ENCODE measurements around the gene SPSB1.

Gene SPSB1

DNA sequence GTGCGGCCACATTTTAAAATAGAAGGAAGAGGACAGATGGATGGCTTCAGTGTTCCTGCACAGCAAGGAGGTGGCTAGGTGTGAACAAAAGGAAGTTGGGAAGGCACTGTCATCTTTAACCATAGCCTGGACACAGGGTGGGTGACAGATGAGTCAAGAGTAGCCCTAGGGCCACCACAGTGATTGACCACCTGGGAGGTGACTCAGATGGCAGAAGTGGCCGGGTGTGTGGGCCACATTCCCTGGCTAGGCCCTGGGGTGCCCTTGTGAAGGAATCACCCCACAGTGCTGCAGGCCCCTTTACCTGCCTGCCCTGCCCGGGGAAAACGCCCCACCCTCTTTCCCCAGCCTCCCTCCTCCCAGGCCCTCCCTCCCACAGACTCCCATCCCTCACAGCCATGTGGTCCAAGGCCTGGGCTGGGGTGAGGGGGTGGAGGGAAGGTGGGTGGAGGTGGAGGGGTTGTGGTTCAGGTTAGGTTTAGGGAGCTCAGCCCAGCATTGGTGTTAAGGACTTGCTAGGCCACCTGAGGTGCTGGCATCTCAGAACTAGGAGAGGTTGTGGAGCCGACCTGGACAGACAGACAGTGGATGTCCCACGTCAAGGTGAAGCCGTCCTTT, 59.1 kb downstream of the SPSB1 start:
- H3K9me3 ChIP-seq (replicated peaks; ENCODE audit: insufficient read depth, low read length) = no peaks in the 10 kb centered on the region
- no peaks in the 10 kb centered on the region for H3K36me3 ChIP-seq (replicated peaks; ENCODE audit: insufficient read depth, low read length)
- H3K4me1 ChIP-seq (ENCODE audit: low read length) = no peaks in the 10 kb centered on the region
- TF ChIP-seq EZH2phosphoT487 (IDR thresholded peaks at IDR 0.05; ENCODE audit: low read length) (no peak), EZH2 (optimal IDR thresholded peaks at IDR 0.05; ENCODE audit: low read depth, low read length) (no peak)
- TF ChIP-seq, protein P1, sequence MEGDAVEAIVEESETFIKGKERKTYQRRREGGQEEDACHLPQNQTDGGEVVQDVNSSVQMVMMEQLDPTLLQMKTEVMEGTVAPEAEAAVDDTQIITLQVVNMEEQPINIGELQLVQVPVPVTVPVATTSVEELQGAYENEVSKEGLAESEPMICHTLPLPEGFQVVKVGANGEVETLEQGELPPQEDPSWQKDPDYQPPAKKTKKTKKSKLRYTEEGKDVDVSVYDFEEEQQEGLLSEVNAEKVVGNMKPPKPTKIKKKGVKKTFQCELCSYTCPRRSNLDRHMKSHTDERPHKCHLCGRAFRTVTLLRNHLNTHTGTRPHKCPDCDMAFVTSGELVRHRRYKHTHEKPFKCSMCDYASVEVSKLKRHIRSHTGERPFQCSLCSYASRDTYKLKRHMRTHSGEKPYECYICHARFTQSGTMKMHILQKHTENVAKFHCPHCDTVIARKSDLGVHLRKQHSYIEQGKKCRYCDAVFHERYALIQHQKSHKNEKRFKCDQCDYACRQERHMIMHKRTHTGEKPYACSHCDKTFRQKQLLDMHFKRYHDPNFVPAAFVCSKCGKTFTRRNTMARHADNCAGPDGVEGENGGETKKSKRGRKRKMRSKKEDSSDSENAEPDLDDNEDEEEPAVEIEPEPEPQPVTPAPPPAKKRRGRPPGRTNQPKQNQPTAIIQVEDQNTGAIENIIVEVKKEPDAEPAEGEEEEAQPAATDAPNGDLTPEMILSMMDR (IDR thresholded peaks at IDR 0.05; ENCODE audit: low read length) = no peak
- no peak overlapping the region for H3K4me3 ChIP-seq (ENCODE audit: low read length)
- no peak overlapping the region for H3K9ac ChIP-seq (ENCODE audit: low read length)
- H3K4me2 ChIP-seq (ENCODE audit: low read depth, low read length) = no peak overlapping the region
- H3K27ac ChIP-seq (ENCODE audit: low read length) = no peak overlapping the region
- no peaks in the 10 kb centered on the region for H3K79me2 ChIP-seq (ENCODE audit: low read length)
- no peak overlapping the region for H2AFZ ChIP-seq (ENCODE audit: low read length)
- H3K9me2 ChIP-seq (replicated peaks; ENCODE audit: insufficient read depth, low read length) = no peaks in the 10 kb centered on the region
- no peaks in the 10 kb centered on the region for H3K27me3 ChIP-seq (replicated peaks; ENCODE audit: insufficient read depth, low read length)
- H4K20me1 ChIP-seq (ENCODE audit: insufficient read depth, low read length) = no peaks in the 10 kb centered on the region
- no peaks in the 10 kb centered on the region for H3F3A ChIP-seq (ENCODE audit: insufficient read depth, low read length)
- DNase-seq = no peak

DNA sequence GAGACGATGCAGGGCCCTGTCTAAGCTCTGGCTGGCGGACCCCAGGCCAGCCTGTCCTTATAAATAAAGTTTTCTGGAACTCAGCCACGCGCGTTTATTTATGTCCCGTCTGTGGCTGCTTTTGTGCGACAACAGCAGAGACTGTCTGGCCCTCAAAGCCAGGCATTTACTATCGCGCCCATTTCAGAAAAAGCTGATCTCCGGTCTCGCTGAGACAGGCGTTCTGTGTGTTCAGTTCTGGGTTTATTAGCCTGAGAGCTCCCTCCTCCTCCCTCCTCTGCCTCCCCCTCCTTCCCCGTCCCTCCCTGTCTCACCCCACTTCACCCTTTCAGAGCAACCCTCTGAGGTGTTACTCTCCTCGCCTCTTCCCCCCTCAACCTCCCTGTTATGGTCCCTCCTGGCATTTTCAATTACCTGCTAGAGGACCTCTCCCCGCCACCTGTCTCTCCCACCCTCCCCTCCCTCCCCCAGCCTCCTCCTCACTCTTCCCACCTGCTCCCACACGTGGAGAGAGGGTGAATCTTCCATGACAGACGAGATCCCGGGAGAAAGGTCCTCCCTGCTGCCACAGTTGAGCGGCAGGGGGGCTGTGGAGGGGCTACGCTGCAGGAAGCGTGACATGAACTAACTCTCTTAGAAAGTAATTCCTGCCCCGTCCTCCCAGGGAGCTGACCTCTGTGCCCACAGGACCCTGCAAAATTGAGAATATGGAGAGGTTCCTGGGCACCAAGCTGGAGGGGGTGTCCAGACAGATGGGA, 59.9 kb downstream of the SPSB1 start:
- H3K27ac ChIP-seq (ENCODE audit: low read length) = no peak overlapping the region
- no peaks in the 10 kb centered on the region for H3K4me1 ChIP-seq (ENCODE audit: low read length)
- no peak overlapping the region for H3K4me2 ChIP-seq (ENCODE audit: low read depth, low read length)

DNA sequence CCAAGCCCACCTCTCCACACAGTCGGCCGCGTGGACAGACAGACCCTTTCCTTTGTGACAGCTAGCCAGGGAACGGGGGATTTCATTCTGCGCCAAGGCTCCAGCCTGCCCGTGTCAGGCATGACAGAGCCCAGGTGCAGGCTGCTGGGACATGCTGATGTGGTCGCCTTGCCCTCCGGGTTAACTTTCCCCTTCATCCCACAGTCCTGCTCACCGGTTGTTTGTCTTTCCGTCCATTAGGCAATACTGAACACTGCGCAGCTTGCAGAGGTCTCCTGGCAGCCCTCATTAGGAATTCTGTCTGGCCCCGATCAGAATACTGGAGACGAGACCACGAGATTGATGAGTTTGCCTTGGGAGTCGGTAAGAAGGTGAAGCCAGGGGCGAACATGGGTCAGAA, 62.8 kb downstream of the SPSB1 start:
- TF ChIP-seq EZH2phosphoT487 (IDR thresholded peaks at IDR 0.05; ENCODE audit: low read length) (no peak), EZH2 (optimal IDR thresholded peaks at IDR 0.05; ENCODE audit: low read depth, low read length) (no peak)
- TF ChIP-seq, protein P1 (IDR thresholded peaks at IDR 0.05; ENCODE audit: low read length) = no peak

More for the DNA sequence above, 59.9 kb downstream of the SPSB1 start:
- H3K9me3 ChIP-seq (replicated peaks; ENCODE audit: insufficient read depth, low read length) = no peaks in the 10 kb centered on the region
- no peaks in the 10 kb centered on the region for H3K36me3 ChIP-seq (replicated peaks; ENCODE audit: insufficient read depth, low read length)
- H3K79me2 ChIP-seq (ENCODE audit: low read length) = no peaks in the 10 kb centered on the region
- H2AFZ ChIP-seq (ENCODE audit: low read length) = no peak overlapping the region
- H3K9me2 ChIP-seq (replicated peaks; ENCODE audit: insufficient read depth, low read length) = no peaks in the 10 kb centered on the region
- H3K4me3 ChIP-seq (ENCODE audit: low read length) = no peak overlapping the region
- no peaks in the 10 kb centered on the region for H4K20me1 ChIP-seq (ENCODE audit: insufficient read depth, low read length)
- no peak overlapping the region for H3K9ac ChIP-seq (ENCODE audit: low read length)
- H3F3A ChIP-seq (ENCODE audit: insufficient read depth, low read length) = no peaks in the 10 kb centered on the region
- no peaks in the 10 kb centered on the region for H3K27me3 ChIP-seq (replicated peaks; ENCODE audit: insufficient read depth, low read length)
- TF ChIP-seq EZH2phosphoT487 (IDR thresholded peaks at IDR 0.05; ENCODE audit: low read length) (no peak), EZH2 (optimal IDR thresholded peaks at IDR 0.05; ENCODE audit: low read depth, low read length) (no peak)
- TF ChIP-seq, protein P1 (IDR thresholded peaks at IDR 0.05; ENCODE audit: low read length) = no peak
- no peak for DNase-seq

More for the DNA sequence above, 62.8 kb downstream of the SPSB1 start:
- Histone ChIP-seq H3K4me1 (ENCODE audit: low read length) (no peaks in the 10 kb centered on the region), H3K79me2 (ENCODE audit: low read length) (no peaks in the 10 kb centered on the region), H3K9me3 (replicated peaks; ENCODE audit: insufficient read depth, low read length) (no peaks in the 10 kb centered on the region), H2AFZ (ENCODE audit: low read length) (no peak overlapping the region), H3K36me3 (replicated peaks; ENCODE audit: insufficient read depth, low read length) (no peaks in the 10 kb centered on the region), H3F3A (ENCODE audit: insufficient read depth, low read length) (no peaks in the 10 kb centered on the region), H3K4me2 (ENCODE audit: low read depth, low read length) (no peak overlapping the region), H3K27me3 (replicated peaks; ENCODE audit: insufficient read depth, low read length) (no peaks in the 10 kb centered on the region), H3K4me3 (ENCODE audit: low read length) (no peak overlapping the region), H4K20me1 (ENCODE audit: insufficient read depth, low read length) (no peaks in the 10 kb centered on the region), H3K9me2 (replicated peaks; ENCODE audit: insufficient read depth, low read length) (no peaks in the 10 kb centered on the region), H3K27ac (ENCODE audit: low read length) (no peak overlapping the region), H3K9ac (ENCODE audit: low read length) (no peak overlapping the region)
- no peak for DNase-seq
